ENCODE results near the gene PRORP. TPM values are rescaled to one million over a fixed set of nuclear protein-coding genes. Genes with fewer than 3 reads are reported as not detected.

PRORP gene
- total and polyA plus RNA-seq, 2 of the 8 experiments (the other 6 are each of a cell fraction or from before 2014, with no cell fraction given): 30.0 to 44.8 TPM

DNA sequence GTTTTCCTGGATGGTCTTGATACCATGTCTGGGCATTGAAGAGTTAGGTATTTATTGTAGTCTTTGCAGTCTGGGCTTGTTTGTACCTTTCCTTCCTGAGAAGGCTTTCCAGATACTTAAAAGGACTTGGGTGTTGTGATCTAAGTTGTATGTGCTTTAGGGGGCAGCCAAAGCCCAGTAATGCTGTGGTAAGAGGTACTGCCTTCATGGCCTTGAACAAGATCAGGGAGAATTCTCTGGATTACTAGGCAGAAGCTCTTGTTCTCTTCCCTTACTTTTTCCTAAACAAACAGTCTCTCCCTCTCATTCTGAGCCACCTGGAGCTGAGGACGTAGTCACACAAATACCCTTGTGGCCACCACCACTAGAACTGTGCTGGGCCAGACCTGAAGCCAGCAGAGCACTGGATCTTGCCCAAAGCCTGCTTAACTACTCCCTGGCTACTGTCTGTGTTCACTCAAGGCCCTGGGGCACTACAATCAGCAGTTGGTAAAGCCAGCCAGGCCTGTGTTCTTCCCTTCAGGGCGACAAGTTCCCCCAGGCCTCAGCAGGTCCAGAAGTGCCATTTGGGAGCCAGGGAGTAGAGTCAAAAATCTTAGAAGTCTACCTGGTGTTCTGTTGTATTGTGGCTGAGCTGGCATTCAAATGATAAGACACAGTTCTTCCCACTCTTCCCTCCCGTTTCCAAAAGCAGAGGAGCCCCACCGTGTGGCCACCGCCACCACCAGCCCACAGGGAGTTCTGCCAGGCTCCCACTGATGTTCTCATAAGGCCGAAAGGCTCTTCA is 11.4 kb downstream of the PRORP start:
- Histone ChIP-seq H3K4me1 (replicated peaks in 1 of 4; ENCODE audit: control insufficient read depth in 3 of 4, insufficient read depth in 4 of 4, low read length in 3 of 4) (no peaks in the 10 kb centered on the region), H3K36me3 (ENCODE audit: control insufficient read depth in 2 of 4, insufficient read depth in 4 of 4, low read length in 3 of 4) (peaks cover 0 to 7% (median 0%) of the 10 kb centered on the region in 4 experiments; a peak in 3 of 8 replicates)
- 79% methylated on average over 6 of the region's 6 CpGs; no CpG with 5 or more reads in 1 of the 2 experiments for WGBS, 2 experiments (ENCODE audit: extremely low coverage in 1 of 2, insufficient coverage in 1 of 2, insufficient read length in 1 of 2, insufficient replicate concordance in 2 of 2, low coverage in 1 of 2, low lambda C conversion rate in 2 of 2, missing lambda C conversion rate in 1 of 2)

More for the DNA sequence above, 11.4 kb downstream of the PRORP start:
- Histone ChIP-seq H2BK20ac (ENCODE audit: low read length) (no peak overlapping the region), H3K79me2 (ENCODE audit: control insufficient read depth in 1 of 2, insufficient read depth in 2 of 2, low read length in 2 of 2) (peaks cover 0 to 3% of the 10 kb centered on the region in 2 experiments; a peak in 1 of 4 replicates), H3K9me3 (ENCODE audit: insufficient read depth in 2 of 2, low read depth in 1 of 2, low read length in 1 of 2) (no peaks in the 10 kb centered on the region), H2AFZ (ENCODE audit: low read length) (no peak overlapping the region), H3K23me2 (ENCODE audit: low read depth, low read length) (no peaks in the 10 kb centered on the region), H2BK15ac (ENCODE audit: low read length) (no peak overlapping the region), H3K14ac (ENCODE audit: insufficient read length) (no peak overlapping the region), H4K5ac (ENCODE audit: insufficient read length, low read depth, low read length) (no peak overlapping the region), H3K27me3 (replicated peaks in 1 of 4; ENCODE audit: control insufficient read depth in 3 of 4, extremely low read depth in 1 of 4, insufficient read depth in 3 of 4, low read length in 3 of 4) (no peaks in the 10 kb centered on the region), H3K9ac (replicated peaks in 1 of 4; ENCODE audit: extremely low read depth in 1 of 4, low read depth in 3 of 4, low read length in 3 of 4) (no peak overlapping the region), H3K23ac (ENCODE audit: insufficient read length) (no peak overlapping the region), H4K8ac (ENCODE audit: extremely low read depth, insufficient read depth, low read length) (no peak overlapping the region), H3K18ac (ENCODE audit: extremely low read depth, low read length) (no peak overlapping the region), H3K4ac (replicated peaks; ENCODE audit: insufficient read length, low read depth, low read length) (no peak overlapping the region), H3K27ac (ENCODE audit: low read depth, low read length) (no peak overlapping the region), H3K4me2 (ENCODE audit: insufficient read depth in 1 of 2, low read depth in 2 of 2, low read length in 2 of 2) (no peak overlapping the region), H4K20me1 (replicated peaks in 1 of 2; ENCODE audit: control insufficient read depth in 1 of 2, insufficient read depth in 2 of 2, low read length in 2 of 2) (no peaks in the 10 kb centered on the region), H4K91ac (replicated peaks; ENCODE audit: insufficient read length, low read length) (no peak overlapping the region), H3K79me1 (ENCODE audit: low read depth, low read length) (no peaks in the 10 kb centered on the region; the same call in none of the 2 replicates), H2AK5ac (ENCODE audit: low read depth, low read length) (no peak overlapping the region), H2BK120ac (replicated peaks; ENCODE audit: low read depth, low read length) (no peak overlapping the region), H3K4me3 (ENCODE audit: extremely low read depth in 1 of 4, insufficient read depth in 2 of 4, low read depth in 3 of 4, low read length in 4 of 4) (no peak overlapping the region), H2BK12ac (ENCODE audit: low read depth, low read length) (no peak overlapping the region), H3K56ac (replicated peaks; ENCODE audit: insufficient read length, low read depth, low read length) (no peak overlapping the region), H2BK5ac (ENCODE audit: low read depth, low read length) (no peak overlapping the region)
- CTCF ChIA-PET (ENCODE audit: partially characterized antibody): interaction anchor here (0.6 to 4.0 kb wide), 6 partner anchors 9 to 280 kb away, joined by 3 to 24 read pairs (median 3); no protein-coding TSS in a partner anchor
- no peak for FAIRE-seq
- POLR2A ChIA-PET (ENCODE audit: partially characterized antibody): interaction anchor here (1.1 to 1.2 kb wide), 2 partner anchors 11 to 12 kb away, joined by 3 to 4 read pairs; partner anchors contain the start of genes PPP2R3C and PRORP
- TF ChIP-seq RNF2 (IDR thresholded peaks at IDR 0.05; ENCODE audit: borderline replicate concordance, low read depth, low read length, missing control alignments, poor library complexity, severe bottlenecking) (no peak), SP4 (IDR thresholded peaks at IDR 0.05; ENCODE audit: low read length) (no peak), TEAD4 (IDR thresholded peaks at IDR 0.05; ENCODE audit: low read depth, low read length) (no peak), CBX8 (IDR thresholded peaks at IDR 0.05; ENCODE audit: borderline replicate concordance, low read depth, low read length) (no peak), TAF7 (optimal IDR thresholded peaks at IDR 0.05; ENCODE audit: borderline replicate concordance, low read depth, low read length) (no peak), KDM4A (IDR thresholded peaks at IDR 0.05; ENCODE audit: low read depth, low read length, severe bottlenecking) (no peak), MAFK (IDR thresholded peaks at IDR 0.05; ENCODE audit: low read depth, low read length) (no peak), SIN3A (conservative IDR thresholded peaks at IDR 0.05 in 1 of 2, IDR thresholded peaks at IDR 0.05 in 1 of 2; ENCODE audit: low read depth in 1 of 2, low read length in 2 of 2) (no peak), CHD1 (IDR thresholded peaks at IDR 0.05; ENCODE audit: low read depth, low read length) (no peak), YY1 (IDR thresholded peaks at IDR 0.05; ENCODE audit: low read depth, low read length) (no peak), PHF8 (conservative IDR thresholded peaks at IDR 0.05; ENCODE audit: low read depth, low read length) (no peak), SAP30 (IDR thresholded peaks at IDR 0.05; ENCODE audit: insufficient read depth, insufficient replicate concordance, low read length) (no peak)
- no peak for DNase-seq (ENCODE audit: low read depth in 1 of 2, low spot score in 2 of 2)

All from H1 (cell line).